OCI-LY1 (cell line): ENCODE measurements around the gene ARHGEF28.

Experiments
- CTCF ChIP-seq: fragments of 200-600 bp; sonication (generic), shearing (Covaris generic); IDR thresholded peaks from 2 replicates; pipeline ENCODE4 v1.5.1; 2017; ENCODE audit warnings: mild to moderate bottlenecking, antibody characterized with exemption, low read length, moderate library complexity, mixed read lengths
- EZH2 ChIP-seq: fragments of 200-600 bp; sonication (generic), shearing (Covaris generic); IDR thresholded peaks from 2 replicates; pipeline ENCODE4 v1.8.0; 2017; ENCODE audit warnings: borderline replicate concordance, mixed run types, mild to moderate bottlenecking, antibody characterized with exemption, low read length, moderate library complexity, mixed read lengths

DNA sequence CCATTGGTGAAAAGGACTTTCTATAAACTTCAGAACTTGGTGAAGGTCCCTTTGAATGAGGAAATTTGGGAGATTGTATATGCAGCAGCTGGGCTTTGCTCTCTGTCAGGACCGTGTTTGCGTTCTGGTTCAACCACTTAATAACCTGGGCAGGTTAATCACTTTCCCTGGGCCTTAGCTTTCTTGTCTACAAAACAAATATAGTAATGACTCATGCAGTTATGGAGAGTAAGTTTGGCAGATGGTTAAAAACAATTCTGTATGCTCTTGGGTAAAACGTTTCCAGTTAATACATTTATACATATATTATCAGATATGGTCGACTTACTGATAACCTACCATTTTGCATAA, 197.0 kb downstream of the ARHGEF28 start:
- no peak for TF ChIP-seq CTCF
- TF ChIP-seq EZH2 = no peak
